Testis (tissue), 2 donors: ENCODE results near the gene FBP2.

ENCODE experiments used
- CTCF ChIP-seq, 3 experiments: fragments of 450-650 bp in 2 of 3; fragments of 200-600 bp in 1 of 3; sonication (generic) in 1 of 3; IDR thresholded peaks; one replicate each; pipeline ENCODE4 v1.5.1; 2016 to 2019; ENCODE audit warnings: antibody characterized with exemption in 3 of 3, mild to moderate bottlenecking in 2 of 3, moderate library complexity in 1 of 3
- POLR2A ChIP-seq: fragments of 450-650 bp; IDR thresholded peaks from one replicate; pipeline ENCODE4 v1.6.1; 2017; ENCODE audit warnings: antibody characterized with exemption, mild to moderate bottlenecking, moderate library complexity

- TF ChIP-seq CTCF (IDR thresholded peaks at IDR 0.05) = no peak
- TF ChIP-seq POLR2A = no peak
These were observed 13.7 kb upstream of the FBP2 start for GRCh38 chr9:94607423-94607691.
